Hematopoietic multipotent progenitor cell treated with erythropoietin and hydrocortisone succinate and interleukin-3 and kit ligand, for 4 days (in vitro differentiated cells): ENCODE results near the gene RETREG1.
A peak's percentile ranks its signal among the peaks of the same experiment; 100 is the strongest.
"Not testable (repeated sequence)": the region's sequence is repeated elsewhere in the genome, so short reads cannot be mapped to it uniquely, and the experiment has no call there.

Source experiments
- DNase-seq: peaks from one replicate; pipeline ENCODE4 v3.0.0-alpha.2; 2015

RETREG1 gene, protein sequence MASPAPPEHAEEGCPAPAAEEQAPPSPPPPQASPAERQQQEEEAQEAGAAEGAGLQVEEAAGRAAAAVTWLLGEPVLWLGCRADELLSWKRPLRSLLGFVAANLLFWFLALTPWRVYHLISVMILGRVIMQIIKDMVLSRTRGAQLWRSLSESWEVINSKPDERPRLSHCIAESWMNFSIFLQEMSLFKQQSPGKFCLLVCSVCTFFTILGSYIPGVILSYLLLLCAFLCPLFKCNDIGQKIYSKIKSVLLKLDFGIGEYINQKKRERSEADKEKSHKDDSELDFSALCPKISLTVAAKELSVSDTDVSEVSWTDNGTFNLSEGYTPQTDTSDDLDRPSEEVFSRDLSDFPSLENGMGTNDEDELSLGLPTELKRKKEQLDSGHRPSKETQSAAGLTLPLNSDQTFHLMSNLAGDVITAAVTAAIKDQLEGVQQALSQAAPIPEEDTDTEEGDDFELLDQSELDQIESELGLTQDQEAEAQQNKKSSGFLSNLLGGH

DNA sequence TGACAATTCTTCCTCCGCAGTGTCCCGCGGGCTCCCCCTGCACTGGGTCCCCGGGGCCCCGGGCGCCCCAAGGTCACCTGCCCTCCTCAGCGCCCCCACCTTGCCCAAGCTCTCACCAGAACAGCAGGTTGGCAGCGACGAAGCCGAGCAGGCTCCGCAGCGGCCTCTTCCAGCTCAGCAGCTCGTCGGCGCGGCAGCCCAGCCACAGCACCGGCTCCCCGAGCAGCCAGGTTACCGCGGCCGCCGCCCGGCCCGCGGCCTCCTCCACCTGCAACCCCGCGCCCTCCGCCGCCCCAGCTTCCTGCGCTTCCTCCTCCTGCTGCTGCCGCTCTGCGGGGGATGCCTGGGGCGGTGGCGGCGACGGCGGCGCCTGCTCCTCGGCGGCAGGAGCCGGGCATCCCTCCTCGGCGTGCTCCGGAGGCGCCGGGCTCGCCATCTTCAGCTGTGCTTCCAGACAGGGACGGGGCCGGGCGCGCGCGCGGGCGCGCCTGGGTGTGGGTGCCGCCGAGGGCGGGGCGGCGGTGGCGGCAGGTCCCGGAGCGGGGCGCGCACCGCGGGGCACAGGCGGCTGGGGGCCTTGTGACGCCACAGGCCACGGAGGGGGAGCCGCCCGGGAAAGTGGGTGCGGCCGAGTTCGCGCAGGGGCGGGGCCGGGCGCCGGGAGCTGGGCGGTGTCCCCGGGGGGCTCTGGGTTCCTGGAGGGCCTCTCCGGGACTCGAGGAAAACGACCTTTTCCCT, at the start of gene RETREG1:
TSS of gene RETREG1 (minus strand) at position 462 of the 738 bp plus-strand sequence. CDS start at position 436, 26 bp downstream.
- peak; percentile 64 for DNase-seq

GRCh38 chr5:16666130-16666882, 49.5 kb upstream of the RETREG1 start:
- DNase-seq, result no peak

DNA sequence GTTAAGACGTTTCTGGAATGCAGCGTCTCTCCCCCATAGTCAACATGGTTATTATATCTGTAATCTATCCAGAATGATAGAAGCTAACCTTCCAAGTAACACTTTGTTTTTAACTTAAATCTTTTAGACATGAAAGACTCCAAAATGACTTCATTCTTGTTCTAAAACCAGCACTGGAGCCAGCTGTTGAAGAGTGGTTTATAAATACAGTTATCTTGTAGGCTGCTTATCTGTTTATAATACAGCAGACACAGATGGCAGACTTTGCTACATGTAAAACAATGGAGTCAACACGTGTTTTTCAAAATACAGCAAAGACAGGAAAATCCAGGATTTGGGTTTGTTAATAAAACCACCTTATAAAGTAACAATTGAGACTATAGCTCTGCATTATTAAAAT, 48.8 kb upstream of the RETREG1 start:
- DNase-seq, result no peak

DNA sequence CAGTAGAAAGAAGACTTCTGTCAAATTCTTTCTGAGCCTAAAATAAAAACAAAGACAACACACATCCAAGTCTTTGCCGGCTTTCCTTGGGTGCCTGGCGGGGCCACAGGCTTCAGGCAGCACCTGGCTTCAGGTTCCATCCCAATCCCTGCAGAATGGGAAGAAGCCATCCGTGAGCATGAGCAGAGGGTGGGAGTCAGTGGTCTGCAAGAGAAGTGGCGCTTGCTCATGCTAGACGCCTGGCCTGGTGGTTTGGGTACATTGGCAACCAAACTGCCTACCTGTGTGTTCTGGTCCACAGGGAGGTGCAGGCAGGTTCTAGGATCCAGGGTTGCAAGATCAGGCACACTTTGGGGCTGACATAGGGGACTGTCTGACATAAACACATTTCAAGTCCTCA, 47.6 kb upstream of the RETREG1 start:
- no peak for DNase-seq

DNA sequence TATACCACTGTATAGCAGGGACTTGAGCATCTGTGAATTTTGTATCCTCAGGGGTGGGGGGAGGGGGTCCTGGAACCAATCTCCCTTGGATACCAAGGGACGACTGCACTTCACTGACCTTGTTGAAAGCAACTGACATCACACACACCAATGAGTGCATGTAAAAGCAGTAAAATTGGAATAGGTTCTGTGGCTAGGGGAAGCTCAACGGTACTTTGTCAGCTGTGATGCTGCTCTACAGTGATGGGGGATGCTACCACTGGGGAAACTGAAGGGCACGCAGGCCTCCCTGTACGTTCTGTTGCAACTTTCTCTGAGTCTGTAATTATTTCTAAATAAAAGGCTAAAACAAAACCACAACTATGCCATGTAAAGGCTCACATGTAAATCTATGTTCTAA, 47.0 kb upstream of the RETREG1 start:
- DNase-seq, result no peak

GRCh38 chr5:16661713-16662112, 44.9 kb upstream of the RETREG1 start:
- DNase-seq, result no peak

DNA sequence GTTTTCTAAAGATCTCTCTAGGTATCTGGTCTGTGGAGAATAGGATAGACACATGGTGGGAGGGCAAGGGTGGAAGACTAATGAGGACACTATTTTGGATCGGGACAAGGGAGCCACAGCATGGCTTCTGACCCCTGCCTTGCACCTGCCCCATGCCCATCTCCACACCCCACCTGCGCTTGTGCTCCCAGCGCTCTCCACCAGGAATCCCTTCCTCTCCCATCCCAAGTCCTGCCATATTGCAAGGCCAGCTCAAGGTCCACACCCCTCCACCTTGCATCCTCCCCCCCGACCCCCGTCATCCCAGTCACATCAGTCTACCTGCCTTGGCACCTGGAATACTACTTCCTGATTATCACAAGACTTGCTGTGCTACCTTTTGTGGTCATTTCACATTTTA, 44.2 kb upstream of the RETREG1 start:
- no peak for DNase-seq

DNA sequence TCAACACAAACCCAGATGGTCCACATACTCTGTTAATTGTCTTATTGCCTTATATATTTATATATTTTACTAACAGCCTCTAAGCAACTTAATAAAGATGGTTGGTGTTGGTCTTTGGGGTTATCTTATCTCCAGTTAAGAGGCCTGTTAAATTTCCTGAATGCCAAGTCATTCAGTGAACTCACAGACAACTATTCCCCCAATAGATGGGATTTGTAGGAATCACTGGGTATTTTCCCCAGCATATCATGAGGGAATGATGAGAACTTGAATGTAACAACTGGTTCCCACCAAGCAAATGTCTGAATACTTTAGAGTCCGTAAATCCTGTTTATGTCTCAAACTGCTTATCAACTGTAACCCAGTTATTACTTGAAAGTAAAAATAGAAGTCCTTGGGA, 42.7 kb upstream of the RETREG1 start:
- DNase-seq, result no peak

GRCh38 chr5:16656561-16657191, 39.9 kb upstream of the RETREG1 start:
- no peak for DNase-seq

DNA sequence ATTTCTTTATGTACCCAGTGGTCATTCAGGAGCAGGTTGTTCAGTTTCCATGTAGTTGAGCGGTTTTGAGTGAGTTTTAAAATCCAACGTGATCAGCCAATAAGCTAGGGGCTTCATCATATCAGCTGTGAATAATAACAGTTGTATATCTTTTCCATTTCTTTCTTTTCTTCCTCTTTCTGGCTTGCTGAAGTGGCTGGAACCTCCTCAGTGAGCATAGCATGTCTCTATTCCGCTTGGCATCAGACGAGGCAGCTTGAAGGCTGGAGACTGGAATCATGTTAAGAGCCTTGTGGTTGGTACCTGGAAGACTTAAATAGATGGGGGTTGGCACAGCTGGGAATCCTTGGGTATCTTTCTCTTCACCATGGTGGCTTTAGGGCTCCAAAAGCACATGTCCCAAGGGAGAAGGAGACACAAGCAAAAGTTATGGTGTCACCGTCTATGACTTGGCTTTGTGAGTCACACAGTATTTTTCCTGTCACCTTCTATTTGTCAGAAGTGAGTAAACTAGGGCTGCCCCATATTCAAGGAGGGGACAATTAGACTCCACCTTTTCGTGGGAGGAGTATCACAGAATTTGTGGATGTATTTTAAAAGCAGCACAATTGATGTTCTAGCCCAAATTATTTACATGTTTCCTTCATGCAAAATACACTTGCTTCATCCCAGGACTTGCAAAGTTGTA, 38.0 kb upstream of the RETREG1 start:
- no peak for DNase-seq

- not testable (repeated sequence) for DNase-seq
Measured at GRCh38 chr5:16648739-16649138, 31.9 kb upstream of the RETREG1 start.

- DNase-seq, result no peak
Measured at GRCh38 chr5:16644301-16644889, 27.6 kb upstream of the RETREG1 start.

GRCh38 chr5:16642867-16643266, 26.1 kb upstream of the RETREG1 start:
- DNase-seq, result no peak

DNA sequence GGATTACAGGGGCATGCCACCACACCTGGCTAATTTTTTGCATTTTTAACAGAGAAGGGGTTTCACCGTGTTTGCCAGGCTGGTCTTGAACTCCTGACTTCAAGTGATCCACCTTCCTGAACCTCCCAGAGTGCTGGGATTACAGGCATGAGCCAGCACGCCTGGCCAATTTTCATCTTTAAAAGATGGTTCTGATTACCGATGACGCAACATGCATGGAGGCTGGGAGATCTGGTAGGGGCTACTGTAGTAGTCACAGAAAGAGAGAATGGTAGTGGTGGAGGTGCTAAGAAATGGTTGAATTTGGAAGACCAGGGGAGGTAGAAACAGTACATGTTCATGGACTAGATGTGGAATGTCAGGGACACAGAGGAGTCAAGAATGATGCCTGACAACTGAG, 22.4 kb upstream of the RETREG1 start:
- DNase-seq, result no peak

GRCh38 chr5:16628376-16628775, 11.6 kb upstream of the RETREG1 start:
- DNase-seq, result no peak

DNA sequence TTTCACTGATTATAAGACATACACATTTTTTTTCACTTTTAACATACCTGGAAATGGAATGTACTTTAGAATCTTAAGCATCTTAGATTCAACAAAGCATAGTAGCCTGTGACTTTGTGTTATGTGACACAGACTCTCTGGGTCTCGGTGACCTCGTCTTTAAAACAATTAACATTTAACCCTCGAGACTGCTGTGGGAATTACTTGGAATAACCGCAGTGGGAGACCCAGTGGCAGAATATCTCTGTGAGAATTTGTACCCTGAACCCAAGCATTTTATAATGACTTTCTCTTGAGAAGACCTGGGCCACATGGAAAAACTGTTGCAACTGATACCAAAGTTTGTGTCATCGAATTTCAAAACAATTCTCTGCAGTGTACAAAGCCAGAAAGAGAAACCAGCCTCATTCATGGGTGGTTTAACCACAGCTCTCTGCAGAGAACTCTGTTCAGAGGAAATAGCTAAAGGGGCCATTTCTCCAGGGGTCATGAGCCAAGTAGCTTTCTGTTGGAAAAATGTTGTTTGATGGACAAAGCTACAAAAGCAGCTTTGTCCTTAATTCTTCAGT, 10.0 kb upstream of the RETREG1 start:
- peak; percentile 72 for DNase-seq

DNA sequence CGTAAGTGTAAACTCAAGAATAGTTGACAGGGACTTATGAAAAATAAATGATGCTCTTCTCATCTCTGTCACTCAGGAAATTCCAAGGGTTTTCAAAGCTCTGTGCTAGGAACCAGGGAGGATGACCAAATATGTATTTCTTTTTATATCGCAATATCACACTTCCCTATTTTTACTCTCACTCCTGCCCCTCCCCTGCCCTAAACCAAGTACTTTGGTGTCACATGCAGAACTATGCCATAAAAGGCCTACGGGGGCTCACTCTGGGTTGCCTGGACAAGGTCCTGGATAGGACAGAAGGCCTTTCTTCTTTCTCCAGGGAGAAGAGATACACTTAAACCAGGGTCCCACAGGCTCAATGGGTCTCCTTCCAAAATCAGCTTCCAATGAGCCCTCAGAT, 8.3 kb upstream of the RETREG1 start:
- DNase-seq, result peak; percentile 62

DNA sequence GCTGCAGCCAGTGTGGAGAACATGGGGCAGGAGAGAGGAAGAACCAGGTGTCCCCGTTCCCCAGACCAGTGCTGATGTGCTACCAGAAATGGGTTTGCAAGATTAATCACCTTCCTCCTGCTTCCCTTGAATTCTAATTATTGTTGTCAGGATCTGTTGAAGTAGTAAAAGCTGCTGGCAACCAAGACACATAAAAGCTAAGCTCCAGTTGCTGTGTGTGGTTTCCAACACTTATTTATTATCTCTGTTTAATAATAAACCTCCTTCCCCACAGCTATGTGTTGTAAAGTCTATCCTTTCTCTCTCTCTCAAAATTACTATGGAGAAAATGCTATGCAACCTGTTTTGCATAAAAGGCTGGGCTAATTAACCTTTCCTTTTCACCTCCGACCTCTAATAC, 2.3 kb upstream of the RETREG1 start:
- no peak for DNase-seq

GRCh38 chr5:16618138-16618897, 1.5 kb upstream of the RETREG1 start:
- no peak for DNase-seq

GRCh38 chr5:16617274-16617968, 624 bp upstream of the RETREG1 start:
- peak; percentile 51 for DNase-seq
